Measurements from ENCODE around the gene C10orf90.

DNA sequence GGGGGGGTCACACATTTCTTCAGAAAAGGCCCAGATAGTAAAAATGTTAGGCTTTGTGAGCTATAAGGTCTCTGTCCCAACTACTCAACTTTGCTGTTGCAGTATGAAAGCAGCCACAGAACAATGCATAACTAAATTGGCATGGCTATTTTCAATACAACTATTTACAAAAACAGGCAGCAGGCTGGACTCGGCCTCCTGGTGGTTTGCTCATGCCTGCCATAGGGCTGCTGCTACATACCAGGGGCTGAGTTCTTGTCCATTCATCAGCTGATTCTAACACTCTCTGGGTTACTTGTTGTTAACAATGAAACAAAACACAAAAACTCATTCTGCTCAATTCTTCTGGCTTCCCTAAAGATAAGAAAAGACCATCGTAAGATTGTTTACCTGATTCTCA is 172.8 kb downstream of the C10orf90 start:
- TF ChIP-seq, protein P1, sequence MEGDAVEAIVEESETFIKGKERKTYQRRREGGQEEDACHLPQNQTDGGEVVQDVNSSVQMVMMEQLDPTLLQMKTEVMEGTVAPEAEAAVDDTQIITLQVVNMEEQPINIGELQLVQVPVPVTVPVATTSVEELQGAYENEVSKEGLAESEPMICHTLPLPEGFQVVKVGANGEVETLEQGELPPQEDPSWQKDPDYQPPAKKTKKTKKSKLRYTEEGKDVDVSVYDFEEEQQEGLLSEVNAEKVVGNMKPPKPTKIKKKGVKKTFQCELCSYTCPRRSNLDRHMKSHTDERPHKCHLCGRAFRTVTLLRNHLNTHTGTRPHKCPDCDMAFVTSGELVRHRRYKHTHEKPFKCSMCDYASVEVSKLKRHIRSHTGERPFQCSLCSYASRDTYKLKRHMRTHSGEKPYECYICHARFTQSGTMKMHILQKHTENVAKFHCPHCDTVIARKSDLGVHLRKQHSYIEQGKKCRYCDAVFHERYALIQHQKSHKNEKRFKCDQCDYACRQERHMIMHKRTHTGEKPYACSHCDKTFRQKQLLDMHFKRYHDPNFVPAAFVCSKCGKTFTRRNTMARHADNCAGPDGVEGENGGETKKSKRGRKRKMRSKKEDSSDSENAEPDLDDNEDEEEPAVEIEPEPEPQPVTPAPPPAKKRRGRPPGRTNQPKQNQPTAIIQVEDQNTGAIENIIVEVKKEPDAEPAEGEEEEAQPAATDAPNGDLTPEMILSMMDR (IDR thresholded peaks at IDR 0.05), result no peak
- no peak for TF ChIP-seq POLR2A (IDR thresholded peaks at IDR 0.05)

All from breast epithelium (tissue), 3 donors.